AG08396 (cell line): ENCODE measurements around the gene LINGO3.
"Not testable (repeated sequence)": the region's sequence is repeated elsewhere in the genome, so short reads cannot be mapped to it uniquely, and the experiment has no call there.

ENCODE experiments used
- DNase-seq: peaks from one replicate; pipeline ENCODE4 v3.0.0; 2012; ENCODE audit warnings: low spot score, mixed read lengths

The LINGO3 gene, protein sequence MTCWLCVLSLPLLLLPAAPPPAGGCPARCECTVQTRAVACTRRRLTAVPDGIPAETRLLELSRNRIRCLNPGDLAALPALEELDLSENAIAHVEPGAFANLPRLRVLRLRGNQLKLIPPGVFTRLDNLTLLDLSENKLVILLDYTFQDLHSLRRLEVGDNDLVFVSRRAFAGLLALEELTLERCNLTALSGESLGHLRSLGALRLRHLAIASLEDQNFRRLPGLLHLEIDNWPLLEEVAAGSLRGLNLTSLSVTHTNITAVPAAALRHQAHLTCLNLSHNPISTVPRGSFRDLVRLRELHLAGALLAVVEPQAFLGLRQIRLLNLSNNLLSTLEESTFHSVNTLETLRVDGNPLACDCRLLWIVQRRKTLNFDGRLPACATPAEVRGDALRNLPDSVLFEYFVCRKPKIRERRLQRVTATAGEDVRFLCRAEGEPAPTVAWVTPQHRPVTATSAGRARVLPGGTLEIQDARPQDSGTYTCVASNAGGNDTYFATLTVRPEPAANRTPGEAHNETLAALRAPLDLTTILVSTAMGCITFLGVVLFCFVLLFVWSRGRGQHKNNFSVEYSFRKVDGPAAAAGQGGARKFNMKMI

DNA sequence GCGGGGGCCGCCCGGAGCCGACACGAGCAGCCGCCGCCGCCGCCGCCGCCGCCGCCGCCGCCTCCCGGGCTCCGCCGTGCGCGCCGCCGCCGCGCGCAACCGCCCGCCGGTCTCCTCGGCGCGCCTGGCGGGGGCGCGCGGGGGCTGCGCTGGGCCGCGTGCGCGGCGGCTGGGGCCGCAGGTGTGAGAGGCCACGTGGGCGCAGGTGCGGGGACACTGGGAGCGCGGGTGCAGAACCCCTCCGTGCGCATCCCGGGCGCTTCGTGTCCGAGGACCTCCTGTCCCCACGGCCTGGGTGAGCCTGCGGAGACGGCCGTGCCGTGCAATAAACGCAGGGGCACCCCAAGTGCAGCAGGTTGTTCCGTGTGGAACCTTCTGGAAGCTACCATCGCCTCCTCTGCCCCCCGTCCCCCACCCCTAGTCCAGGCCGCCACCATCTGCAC, at the start of gene LINGO3:
LINGO3 (minus strand) TSS at position 41 of the 443 bp plus-strand sequence. CDS start 16,378 bp downstream, outside the sequence.
- no peak for DNase-seq

DNA sequence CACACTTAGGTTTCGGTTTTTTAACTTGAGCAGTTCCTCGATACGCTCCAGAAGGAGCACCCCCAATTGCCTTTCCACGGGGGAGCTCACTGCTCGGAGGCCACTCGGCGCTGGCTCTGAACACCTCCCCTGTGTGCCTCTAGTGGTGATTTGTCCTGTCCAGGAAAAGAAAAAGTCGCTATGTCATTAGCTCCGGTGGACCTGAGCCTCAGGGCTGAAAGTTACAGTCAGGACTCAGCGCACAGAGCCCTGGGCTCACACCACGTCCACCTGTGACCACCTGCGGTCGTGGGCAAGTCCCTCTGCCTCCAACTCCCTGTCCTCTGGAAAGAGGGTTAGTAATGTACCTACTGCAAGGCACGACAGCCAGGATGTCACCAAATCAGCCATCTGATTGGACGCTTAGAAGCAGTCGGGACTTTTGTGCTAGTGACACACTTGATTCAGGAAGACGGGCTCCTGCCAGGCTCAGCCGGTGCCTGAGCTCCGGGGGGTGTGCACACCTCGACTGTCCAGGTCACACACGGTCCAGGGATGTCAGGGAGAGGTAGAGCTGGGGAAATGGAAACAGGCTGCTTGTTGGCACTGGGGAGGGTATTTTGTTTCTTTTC, 48.2 kb upstream of the LINGO3 start:
- no peak for DNase-seq

DNA sequence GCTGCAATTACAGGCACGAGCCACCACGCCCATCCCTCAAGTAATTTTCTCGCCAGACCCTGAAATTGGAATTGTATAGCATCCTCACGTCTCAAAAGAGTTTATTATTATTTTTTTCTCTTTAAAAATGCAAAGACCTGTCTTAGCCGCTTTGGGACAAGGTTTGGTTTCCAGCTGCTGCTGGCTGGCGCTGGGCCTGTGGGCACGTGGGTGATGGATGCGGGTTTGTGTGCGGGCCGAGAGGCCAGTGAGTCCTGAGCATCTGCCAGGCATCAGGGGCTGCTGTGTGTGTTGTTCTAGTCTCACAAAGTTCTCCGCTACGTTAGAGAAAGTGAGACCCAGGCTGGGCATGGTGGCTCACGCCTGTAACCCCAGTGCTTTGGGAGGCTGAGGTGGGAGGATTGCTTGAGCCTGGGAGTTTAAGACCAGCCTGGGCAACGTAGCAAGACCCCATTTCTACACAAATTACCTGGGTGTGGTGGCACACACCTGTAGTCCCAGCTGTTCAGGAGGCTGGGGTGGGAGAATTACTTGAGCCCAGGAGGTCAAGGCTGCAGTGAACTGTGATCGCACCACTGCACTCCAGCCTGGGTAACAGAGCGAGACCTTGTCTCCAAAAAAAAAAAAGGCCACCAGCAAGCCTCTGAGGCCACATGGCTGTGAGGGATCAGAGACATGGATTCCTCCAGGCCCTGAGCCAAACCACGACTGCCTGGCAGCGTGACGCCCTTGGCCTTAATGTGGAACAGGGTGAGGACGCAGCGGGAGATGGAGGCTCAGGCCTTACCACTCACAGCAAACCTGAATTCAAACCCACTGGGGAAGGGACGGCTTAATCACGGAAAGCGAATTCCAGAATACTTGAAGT, 47.4 kb upstream of the LINGO3 start:
- DNase-seq, result peak; percentile 63

DNA sequence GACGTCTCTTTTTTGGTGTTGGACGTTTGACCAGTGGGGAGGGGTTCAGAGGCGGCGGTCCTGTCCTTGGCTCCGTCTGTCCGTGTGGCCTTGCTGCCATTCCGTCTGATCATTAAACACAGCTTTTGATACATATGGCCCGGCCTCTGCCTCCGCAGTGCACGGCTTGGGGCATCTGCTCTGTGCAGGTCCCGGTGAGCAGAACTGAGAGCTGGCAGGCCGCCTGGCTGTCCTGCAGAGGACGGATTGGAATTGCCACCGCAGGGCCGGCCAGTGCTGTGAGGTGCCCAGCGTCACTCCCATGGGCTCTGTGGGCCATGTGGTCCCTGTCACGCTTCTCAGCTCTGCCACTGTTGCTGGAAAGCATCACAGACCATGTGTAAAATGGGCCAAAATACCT, 46.7 kb upstream of the LINGO3 start:
- DNase-seq, result no peak

DNA sequence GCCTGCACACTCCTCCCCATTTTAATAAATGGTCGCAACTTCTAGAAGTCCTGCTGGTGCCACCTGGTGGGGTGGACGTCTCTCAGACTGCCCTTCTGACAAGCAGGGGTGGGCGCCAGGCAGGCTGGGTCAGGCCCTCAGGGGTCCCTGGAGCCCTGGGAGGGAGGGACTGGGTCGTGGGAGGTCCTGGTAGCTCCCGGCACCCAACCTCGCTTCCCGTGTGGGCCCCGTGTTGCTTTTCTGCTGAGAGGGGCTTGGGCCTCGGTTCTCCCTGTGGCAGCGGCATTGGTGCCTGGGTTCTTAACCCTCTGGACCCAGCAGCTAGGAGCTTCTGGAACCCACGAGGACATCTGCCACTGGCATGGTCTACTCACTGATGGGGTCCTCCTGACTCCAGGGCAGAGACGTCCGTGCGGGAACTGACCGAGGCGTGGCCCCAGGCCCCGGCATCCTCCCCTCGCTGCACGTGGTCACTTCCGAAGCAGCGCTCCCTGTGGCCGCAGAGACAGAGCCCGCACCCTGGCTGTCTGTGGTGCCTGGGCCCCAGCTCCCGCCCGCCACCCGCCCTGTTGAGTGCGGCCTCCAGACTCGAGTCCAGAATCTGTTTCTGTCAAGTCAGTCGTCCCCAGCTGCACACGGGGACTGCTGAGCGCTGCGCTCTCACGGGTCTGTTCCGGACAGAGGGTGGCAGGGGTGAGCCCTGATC, 46.1 kb upstream of the LINGO3 start:
- DNase-seq, result no peak

DNA sequence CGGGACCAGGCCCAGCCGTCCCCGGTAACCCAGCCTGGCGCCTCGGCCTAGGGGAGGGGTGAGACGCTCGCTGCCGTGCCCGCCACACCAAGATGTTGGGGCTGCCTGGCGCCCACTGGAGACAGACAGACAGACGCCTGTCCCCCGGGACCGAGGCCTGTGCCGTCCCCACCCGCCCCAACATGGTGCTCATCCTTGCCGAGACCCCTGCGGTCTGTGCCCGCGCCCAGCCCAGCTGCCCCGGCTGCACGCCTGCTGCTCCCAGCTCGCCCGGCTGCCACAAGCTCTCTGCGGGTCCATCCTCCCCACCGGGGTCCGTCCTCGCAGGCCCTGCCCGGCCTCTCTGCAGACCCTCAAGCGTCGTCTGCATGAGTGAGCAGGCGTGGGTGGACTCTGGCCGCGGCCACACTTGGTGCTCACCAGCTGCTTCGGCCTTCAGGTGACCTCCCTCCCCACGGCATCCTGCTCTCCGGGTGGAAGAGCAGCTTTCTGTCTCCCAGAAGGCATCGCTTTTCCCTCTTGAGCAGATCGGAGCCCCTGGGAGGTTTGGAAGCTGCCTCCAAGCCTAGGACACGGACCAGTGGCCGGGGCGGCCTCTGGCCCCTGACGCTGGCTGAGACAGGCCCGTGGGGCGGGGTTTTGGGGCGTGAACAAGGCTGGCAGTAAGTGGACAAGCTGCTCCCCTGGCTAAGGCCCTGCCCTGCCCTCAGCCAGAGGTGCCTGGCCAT, 45.4 kb upstream of the LINGO3 start:
- no peak for DNase-seq

DNA sequence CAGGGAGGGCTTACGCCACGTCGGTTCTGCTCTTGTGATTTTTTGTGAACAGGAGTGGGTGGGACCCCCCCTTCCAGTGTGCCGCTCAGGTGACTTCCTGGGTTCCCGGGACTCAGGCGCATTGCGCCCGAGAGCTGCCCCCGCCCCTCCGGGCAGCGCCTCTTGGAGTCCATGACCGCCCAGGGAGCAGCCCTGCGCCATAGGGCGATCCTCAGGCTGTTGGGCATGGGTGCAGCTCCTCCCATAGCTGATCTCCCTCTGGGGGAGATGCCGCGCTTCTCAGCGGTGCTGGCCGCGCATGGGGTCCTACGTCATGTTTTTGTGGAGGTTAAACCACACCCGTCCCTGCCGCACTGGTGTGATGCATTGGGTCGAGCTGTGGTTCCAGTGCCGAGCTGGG, 44.2 kb upstream of the LINGO3 start:
- DNase-seq, result no peak

DNA sequence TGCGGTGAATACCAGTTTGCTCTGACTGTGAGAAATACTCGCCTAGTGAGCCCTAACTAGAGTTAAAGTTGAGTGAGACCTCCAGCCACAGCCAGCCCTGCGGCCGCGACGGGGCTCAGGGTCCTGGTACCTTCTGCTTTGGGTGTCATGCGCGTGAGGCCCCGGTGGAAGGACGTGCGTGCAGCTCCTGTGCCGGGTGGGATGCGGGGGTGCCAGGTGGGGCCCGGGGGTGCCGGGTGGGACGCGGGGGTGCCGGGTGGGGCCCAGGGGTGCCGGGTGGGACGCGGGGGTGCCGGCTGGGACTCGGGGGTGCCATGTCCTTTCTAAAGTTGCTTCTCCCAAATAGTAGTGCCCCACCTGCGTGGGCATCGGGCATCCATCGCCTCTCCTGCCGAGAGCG, 43.6 kb upstream of the LINGO3 start:
- DNase-seq, result no peak

DNA sequence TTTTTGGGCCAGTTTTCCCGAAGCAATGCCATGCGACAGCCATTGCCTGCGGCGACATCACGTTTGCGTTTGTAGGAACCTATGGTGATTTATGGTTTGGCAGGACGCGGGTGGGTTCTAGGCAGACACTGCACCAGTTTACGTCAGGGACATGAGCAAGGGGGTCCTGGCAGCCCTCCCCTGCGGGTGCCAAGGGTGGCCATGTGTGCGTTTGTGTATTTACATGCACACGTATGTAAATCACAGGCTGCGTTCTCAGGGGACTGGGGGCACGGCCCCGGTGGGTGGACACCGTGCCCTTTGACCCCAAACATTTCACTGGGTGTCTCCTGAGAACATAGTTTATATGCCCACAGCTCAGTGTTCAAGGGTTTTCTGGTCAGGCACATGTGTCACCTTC, 42.7 kb upstream of the LINGO3 start:
- DNase-seq, result no peak

DNA sequence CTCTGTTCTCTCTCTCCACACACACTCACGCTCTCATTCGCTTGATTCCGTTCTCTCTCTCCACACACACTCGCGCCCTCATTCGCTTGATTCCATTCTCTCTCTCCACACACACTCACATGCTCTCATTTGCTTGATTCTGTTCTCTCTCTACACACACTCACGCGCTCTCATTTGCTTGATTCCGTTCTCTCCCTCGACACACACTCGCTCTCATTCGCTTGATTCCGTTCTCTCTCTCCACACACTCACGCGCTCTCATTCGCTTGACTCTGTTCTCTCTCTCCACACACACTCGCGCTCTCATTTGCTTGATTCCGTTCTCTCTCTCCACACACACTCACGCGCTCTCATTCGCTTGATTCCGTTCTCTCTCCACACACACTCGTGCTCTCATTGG, 41.9 kb upstream of the LINGO3 start:
- DNase-seq, result not testable (repeated sequence)

DNA sequence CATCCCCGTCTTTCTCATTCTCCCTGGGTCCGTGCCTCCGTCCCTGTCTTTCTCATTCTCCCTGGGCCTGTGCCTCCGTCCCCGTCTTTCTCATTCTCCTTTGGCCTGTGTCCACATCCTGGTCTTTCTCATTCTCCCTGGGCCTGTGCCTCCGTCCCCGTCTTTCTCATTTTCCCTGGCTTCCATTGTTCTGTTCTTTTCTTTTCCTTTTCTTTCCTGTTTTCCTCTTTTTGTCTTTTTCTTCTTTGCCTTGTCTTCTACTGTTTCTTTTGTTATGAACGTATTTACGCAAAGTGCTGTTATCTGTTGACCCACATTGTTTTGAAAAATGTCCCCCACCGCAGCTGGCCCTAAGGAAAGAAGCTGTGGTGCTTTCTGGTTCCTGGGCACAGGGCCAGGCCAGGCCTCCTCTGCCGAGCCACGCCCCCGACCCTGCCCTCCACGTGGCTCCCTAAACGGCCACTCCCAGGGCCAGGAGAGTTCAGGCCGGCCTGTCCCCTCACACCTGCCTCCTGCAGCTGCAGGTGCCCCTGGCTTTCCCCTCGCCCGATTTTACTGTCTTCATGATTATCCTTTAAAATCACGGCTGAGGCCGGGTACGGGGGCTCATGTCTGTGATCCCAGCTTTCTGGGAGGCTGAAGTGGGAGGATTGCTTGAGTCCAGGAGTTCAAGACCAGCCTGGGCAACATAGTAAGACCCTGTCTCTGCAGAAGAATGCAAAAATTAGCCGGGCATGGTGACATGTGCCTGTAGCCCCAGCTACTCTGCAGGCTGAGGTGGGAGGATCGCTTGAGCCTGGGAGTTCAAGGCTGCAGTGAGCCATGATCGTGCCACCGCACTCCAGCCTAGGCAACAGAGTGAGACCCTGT, 38.1 kb upstream of the LINGO3 start:
- DNase-seq, result no peak

DNA sequence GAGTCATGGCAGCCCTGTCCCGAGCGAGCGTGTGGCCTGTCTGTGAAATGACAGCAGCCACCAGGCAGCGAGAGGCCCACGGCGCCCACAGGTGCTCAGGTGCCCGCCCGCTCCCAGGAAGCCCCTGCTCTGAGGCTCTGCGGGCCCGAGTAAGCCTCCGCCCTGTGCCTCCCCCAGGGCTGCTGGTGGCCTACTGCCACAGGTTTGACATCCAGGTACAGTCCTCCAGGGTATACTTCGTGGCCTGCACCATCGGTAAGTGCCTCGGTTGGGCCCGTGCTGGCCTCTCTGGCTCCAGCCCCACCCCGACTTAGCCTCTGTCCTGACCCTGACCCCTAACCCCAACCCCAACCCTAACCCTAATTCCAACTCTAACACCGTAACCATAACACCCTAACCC, 37.1 kb upstream of the LINGO3 start:
- DNase-seq, result no peak

DNA sequence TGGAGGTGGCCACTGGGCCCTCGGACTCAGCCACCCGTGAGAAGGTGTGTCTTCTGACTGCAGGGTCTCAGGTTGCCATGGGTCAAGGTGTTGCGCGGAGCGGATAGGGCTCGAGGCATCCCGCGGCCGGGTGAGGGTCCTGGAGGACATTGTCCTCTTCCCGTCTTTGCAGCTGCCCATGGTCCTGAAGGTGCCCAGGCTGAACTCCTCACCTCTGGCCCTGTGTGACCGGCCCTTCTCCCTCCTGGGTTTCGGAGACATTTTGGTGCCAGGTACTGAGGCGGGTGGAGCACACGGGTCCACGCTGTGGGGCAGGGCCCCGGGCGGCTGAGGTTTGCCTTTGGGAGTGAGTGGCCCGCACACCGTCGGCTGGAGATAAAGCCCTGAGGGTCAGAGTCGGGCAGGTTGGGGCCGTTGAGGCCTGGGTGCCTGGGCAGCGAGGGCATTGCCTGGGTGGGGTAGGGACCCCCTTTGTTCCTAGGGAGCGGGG, 36.5 kb upstream of the LINGO3 start:
- DNase-seq, result no peak

DNA sequence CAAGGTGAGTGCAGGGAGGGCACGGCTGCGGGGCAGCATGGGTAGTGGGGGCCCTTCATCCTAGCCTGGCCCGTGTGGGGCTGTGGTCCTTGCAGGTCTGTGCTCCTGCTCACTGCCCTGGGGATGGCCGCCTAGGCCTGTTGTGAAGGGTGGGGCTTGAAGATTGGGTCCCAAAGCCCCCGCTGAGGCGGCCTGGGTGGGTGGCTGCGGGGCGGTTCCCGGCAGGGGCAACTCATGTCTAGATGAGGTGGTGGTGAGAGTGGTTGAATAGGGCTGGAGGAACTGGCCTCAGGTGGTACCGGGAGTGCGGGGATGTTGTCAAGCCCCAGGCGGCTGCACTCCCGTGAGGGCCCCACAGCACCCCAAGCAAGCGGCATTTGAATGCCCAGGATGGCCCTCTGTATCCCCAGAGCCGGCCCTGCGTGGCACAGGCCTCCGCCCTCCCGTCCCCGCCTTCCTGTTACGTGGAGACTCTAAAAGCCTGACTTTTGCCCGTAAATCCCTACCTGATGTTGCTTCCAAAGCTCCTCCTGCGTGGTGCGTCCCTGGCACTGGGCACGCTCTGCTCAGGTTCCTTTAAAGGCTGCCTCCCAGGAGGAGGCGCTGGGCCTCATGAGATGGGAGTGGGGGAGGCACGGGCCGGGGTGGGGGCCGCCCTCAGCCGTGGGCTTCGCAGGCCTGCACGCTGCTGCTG, 35.5 kb upstream of the LINGO3 start:
- DNase-seq, result no peak

DNA sequence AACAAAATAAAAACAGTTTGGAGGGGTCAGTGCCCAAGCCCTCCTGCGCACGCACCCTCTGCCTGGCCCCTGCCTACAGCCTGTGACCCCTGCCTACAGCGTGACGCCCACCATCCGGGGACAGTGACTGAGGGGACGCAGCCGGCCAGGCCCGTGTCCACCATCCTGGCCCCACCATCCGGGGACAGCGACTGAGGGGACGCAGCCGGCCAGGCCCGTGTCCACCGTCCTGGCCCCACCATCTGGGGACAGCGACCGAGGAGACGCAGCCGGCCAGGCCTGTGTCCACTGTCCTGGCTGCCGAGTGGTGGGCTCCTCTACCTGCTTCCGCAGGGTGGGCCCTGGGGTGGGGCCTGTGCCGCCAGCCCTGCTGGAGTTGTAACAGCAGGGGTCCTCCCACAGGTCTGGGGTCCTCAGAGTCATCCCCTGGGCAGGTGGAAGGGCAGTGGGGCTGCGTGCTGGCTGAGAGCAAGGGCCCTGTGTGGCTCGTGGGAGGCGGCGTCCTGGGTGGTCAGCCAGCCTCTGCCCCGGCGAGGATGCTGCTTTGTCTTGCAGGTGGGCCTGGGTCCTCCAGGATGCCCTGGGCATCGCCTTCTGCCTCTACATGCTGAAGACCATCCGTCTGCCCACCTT, 34.8 kb upstream of the LINGO3 start:
- no peak for DNase-seq

DNA sequence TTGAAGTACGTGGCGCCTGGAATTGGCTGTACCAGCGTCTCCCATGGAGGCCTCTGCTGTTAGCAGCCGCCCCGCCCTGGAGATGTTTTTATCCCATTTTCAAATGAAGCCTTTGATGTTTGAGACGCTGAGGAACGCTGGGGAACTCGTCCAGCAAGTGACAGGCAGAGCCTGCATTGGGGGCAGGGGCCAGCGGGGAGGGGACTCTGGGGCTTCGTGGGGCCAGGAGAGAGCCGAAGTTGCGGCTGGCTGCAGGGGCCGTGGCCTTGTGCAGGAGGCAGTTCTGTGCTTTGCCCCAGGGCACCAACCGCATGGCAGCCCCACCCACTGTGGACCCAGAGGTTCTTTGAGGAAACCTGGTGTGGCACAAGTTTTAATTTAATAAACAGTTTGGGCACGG, 34.0 kb upstream of the LINGO3 start:
- no peak for DNase-seq

DNA sequence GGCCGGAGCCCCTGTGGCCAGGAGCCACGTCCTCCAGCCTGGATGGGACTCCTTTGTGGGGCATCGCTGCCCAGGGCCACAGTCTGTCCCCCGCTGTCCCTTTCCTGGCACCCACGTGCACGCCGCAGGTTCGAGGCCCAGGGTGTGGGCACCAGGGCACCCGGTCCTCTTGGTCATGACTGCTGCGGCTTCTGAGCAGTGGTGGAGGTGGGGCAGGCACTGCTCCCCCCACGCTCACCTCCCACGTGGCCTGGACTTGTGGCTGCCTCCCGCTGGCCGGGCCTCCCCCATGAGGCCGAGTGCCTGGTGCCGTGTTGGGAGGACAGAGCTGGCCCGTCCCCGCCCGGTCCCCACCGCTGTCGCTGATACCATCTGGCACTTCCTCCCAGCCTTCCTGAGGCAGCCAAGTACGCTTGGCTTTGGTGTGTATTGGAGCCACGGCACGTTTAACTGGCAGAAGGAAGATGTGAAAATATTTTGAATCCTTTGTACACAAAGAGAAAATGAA, 33.3 kb upstream of the LINGO3 start:
- DNase-seq, result no peak

DNA sequence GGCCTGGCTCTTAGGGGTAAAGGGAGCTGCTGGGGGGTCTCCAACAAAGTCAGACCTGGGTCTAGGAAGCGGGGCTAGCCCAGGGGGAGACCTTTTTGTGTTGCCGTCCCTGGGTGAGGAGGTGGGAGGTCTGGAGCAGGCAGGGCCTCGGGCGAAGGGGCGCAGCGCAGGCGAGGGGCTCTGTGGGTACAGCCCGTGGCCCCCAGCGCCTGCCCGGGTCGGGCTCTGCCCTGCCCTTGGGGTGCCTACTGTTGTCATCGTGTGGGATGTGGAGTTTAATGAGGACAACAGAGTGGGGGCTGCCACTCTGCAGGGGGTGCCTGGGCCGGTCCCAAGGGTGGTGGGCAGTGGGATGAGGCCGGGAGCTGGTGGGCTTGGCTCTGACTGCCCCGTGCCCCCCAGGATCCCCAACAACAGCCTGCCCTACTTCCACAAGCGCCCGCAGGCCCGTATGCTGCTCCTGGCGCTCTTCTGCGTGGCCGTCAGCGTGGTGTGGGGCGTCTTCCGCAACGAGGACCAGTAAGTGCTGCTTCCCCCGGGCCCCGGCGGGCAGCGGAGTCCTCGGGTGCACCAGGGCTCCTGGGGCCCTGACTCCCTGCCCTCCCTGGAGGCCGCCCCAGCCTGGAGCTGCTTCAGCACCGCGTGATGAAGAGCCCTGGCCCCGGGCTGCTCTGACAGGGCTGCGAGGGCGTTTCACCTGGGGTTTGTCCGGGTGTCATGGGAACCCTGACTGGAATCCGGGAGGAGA, 32.7 kb upstream of the LINGO3 start:
- DNase-seq, result no peak
